Activated naive CD8-positive, alpha-beta T cell treated with anti-CD3 and anti-CD28 coated beads, Interleukin-2, amount 10 ng/mL, durations not matched to agents 7 days and 5 days (primary cell): ENCODE results near the gene TUBA3C. TPM values are rescaled to one million over a fixed set of nuclear protein-coding genes. Genes with fewer than 3 reads are reported as not detected.

Experiments
- ATAC-seq: fragments of 150-1000 bp; cut with Tn5 transposase; one replicate; pipeline ENCODE4 v1.10.0; 2021; ENCODE audit warnings: low read depth, moderate library complexity
- POLR2A ChIA-PET: fragments of 350-600 bp; sonication (Branson Sonifier 250); formaldehyde crosslinking; loops from one replicate; lab custom pipeline; 2021; ENCODE audit warnings: antibody characterized with exemption; lab: Charles Lee
- DNase-seq: peaks from one replicate; pipeline ENCODE4 v3.0.0; 2021
- H3K27ac Mint-ChIP-seq: one replicate; pipeline ENCODE4 v1.8.0; 2022; ENCODE audit warnings: mild to moderate bottlenecking, mixed read lengths
- H3K27me3 Mint-ChIP-seq: one replicate; pipeline ENCODE4 v1.8.0; 2022; ENCODE audit warnings: mild to moderate bottlenecking, moderate library complexity, mixed read lengths
- H3K36me3 Mint-ChIP-seq: one replicate; pipeline ENCODE4 v1.8.0; 2021; ENCODE audit warnings: mild to moderate bottlenecking, mixed read lengths
- H3K4me1 Mint-ChIP-seq: one replicate; pipeline ENCODE4 v1.8.0; 2021; ENCODE audit warnings: mixed read lengths
- H3K4me3 Mint-ChIP-seq: one replicate; pipeline ENCODE4 v1.8.0; 2022; ENCODE audit warnings: mild to moderate bottlenecking, moderate library complexity, mixed read lengths
- H3K9me3 Mint-ChIP-seq: one replicate; pipeline ENCODE4 v1.8.0; 2021; ENCODE audit warnings: mixed read lengths
- total RNA-seq, 2 experiments: library from RNA; stranded (reverse); gene quantifications; one replicate each; pipeline ENCODE4 v1.2.3, GENCODE V29; 2021

Gene TUBA3C
- total RNA-seq, 2 experiments from 2014 or later, result not detected

- H3K27ac Mint-ChIP-seq, result no peak overlapping the region
- H3K27me3 Mint-ChIP-seq, result no peaks in the 10 kb centered on the region
- no peak overlapping the region for H3K4me3 Mint-ChIP-seq
- no peaks in the 10 kb centered on the region for H3K36me3 Mint-ChIP-seq
- no peak for DNase-seq
- no peak for ATAC-seq
- peaks cover 1% of the 10 kb centered on the region for H3K9me3 Mint-ChIP-seq
- POLR2A ChIA-PET, result no interaction called here
- no peaks in the 10 kb centered on the region for H3K4me1 Mint-ChIP-seq
Measured at GRCh38 chr13:19157461-19157860, 24.2 kb downstream of the TUBA3C start.

GRCh38 chr13:19156013-19156825 is 25.4 kb downstream of the TUBA3C start:
- H3K27ac Mint-ChIP-seq, result no peak overlapping the region
- ATAC-seq (no peak), DNase-seq (no peak)
- POLR2A ChIA-PET, result interaction anchor here (0.6 kb wide), 1 partner anchor 10 kb away, joined by 4 read pairs; no protein-coding TSS in a partner anchor
- no peaks in the 10 kb centered on the region for H3K36me3 Mint-ChIP-seq
- no peak overlapping the region for H3K4me3 Mint-ChIP-seq
- H3K9me3 Mint-ChIP-seq, result no peaks in the 10 kb centered on the region
- H3K4me1 Mint-ChIP-seq, result no peaks in the 10 kb centered on the region
- no peaks in the 10 kb centered on the region for H3K27me3 Mint-ChIP-seq

- ATAC-seq, result no peak
- POLR2A ChIA-PET, result no interaction called here
- Mint-ChIP-seq H3K4me1 (no peaks in the 10 kb centered on the region), H3K9me3 (no peaks in the 10 kb centered on the region), H3K4me3 (no peak overlapping the region), H3K27me3 (no peaks in the 10 kb centered on the region), H3K36me3 (no peaks in the 10 kb centered on the region), H3K27ac (no peak overlapping the region)
- DNase-seq, result no peak
Measured at GRCh38 chr13:19155321-19155861, 26.2 kb downstream of the TUBA3C start.

- H3K36me3 Mint-ChIP-seq, result no peaks in the 10 kb centered on the region
- POLR2A ChIA-PET, result no interaction called here
- no peaks in the 10 kb centered on the region for H3K27me3 Mint-ChIP-seq
- H3K4me3 Mint-ChIP-seq, result no peak overlapping the region
- ATAC-seq (no peak), DNase-seq (no peak)
- no peaks in the 10 kb centered on the region for H3K9me3 Mint-ChIP-seq
- H3K4me1 Mint-ChIP-seq, result no peaks in the 10 kb centered on the region
- no peak overlapping the region for H3K27ac Mint-ChIP-seq
Measured at GRCh38 chr13:19154843-19155242, 26.8 kb downstream of the TUBA3C start.

- no peaks in the 10 kb centered on the region for H3K4me1 Mint-ChIP-seq
- no peaks in the 10 kb centered on the region for H3K9me3 Mint-ChIP-seq
- H3K27me3 Mint-ChIP-seq, result no peaks in the 10 kb centered on the region
- no peak overlapping the region for H3K4me3 Mint-ChIP-seq
- no peak overlapping the region for H3K27ac Mint-ChIP-seq
- H3K36me3 Mint-ChIP-seq, result no peaks in the 10 kb centered on the region
- no peak for ATAC-seq
- POLR2A ChIA-PET, result no interaction called here
- DNase-seq, result no peak
Measured at GRCh38 chr13:19153782-19154450, 27.7 kb downstream of the TUBA3C start.

- Mint-ChIP-seq H3K36me3 (no peaks in the 10 kb centered on the region), H3K4me3 (no peak overlapping the region), H3K4me1 (no peaks in the 10 kb centered on the region), H3K27me3 (no peaks in the 10 kb centered on the region), H3K27ac (no peak overlapping the region), H3K9me3 (peaks cover 3% of the 10 kb centered on the region)
- DNase-seq, result no peak
- ATAC-seq, result no peak
- POLR2A ChIA-PET, result no interaction called here
Measured at GRCh38 chr13:19152403-19152802, 29.2 kb downstream of the TUBA3C start.

- ATAC-seq (no peak), DNase-seq (no peak)
- H3K27ac Mint-ChIP-seq, result no peak overlapping the region
- H3K36me3 Mint-ChIP-seq, result no peaks in the 10 kb centered on the region
- POLR2A ChIA-PET, result no interaction called here
- no peaks in the 10 kb centered on the region for H3K27me3 Mint-ChIP-seq
- no peak overlapping the region for H3K4me3 Mint-ChIP-seq
- peaks cover 3% of the 10 kb centered on the region for H3K9me3 Mint-ChIP-seq
- H3K4me1 Mint-ChIP-seq, result no peaks in the 10 kb centered on the region
Measured at GRCh38 chr13:19151581-19152263, 29.9 kb downstream of the TUBA3C start.

GRCh38 chr13:19150712-19151228 is 30.9 kb downstream of the TUBA3C start:
- no peaks in the 10 kb centered on the region for H3K27me3 Mint-ChIP-seq
- no peaks in the 10 kb centered on the region for H3K4me1 Mint-ChIP-seq
- ATAC-seq (no peak), DNase-seq (no peak)
- H3K36me3 Mint-ChIP-seq, result no peaks in the 10 kb centered on the region
- H3K4me3 Mint-ChIP-seq, result no peak overlapping the region
- no peak overlapping the region for H3K27ac Mint-ChIP-seq
- POLR2A ChIA-PET, result no interaction called here
- peaks cover 3% of the 10 kb centered on the region for H3K9me3 Mint-ChIP-seq

GRCh38 chr13:19150226-19150625 is 31.4 kb downstream of the TUBA3C start:
- H3K27me3 Mint-ChIP-seq, result no peaks in the 10 kb centered on the region
- POLR2A ChIA-PET, result no interaction called here
- no peak overlapping the region for H3K27ac Mint-ChIP-seq
- DNase-seq (no peak), ATAC-seq (no peak)
- peaks cover 3% of the 10 kb centered on the region for H3K9me3 Mint-ChIP-seq
- no peaks in the 10 kb centered on the region for H3K4me1 Mint-ChIP-seq
- no peaks in the 10 kb centered on the region for H3K36me3 Mint-ChIP-seq
- no peak overlapping the region for H3K4me3 Mint-ChIP-seq

GRCh38 chr13:19148561-19148960 is 33.1 kb downstream of the TUBA3C start:
- POLR2A ChIA-PET, result no interaction called here
- ATAC-seq, result no peak
- H3K4me1 Mint-ChIP-seq, result no peaks in the 10 kb centered on the region
- no peak for DNase-seq
- no peaks in the 10 kb centered on the region for H3K27me3 Mint-ChIP-seq
- no peak overlapping the region for H3K4me3 Mint-ChIP-seq
- H3K9me3 Mint-ChIP-seq, result peaks cover 3% of the 10 kb centered on the region
- no peak overlapping the region for H3K27ac Mint-ChIP-seq
- no peaks in the 10 kb centered on the region for H3K36me3 Mint-ChIP-seq
